ENCODE data around the gene MRPL28.

The MRPL28 gene

DNA sequence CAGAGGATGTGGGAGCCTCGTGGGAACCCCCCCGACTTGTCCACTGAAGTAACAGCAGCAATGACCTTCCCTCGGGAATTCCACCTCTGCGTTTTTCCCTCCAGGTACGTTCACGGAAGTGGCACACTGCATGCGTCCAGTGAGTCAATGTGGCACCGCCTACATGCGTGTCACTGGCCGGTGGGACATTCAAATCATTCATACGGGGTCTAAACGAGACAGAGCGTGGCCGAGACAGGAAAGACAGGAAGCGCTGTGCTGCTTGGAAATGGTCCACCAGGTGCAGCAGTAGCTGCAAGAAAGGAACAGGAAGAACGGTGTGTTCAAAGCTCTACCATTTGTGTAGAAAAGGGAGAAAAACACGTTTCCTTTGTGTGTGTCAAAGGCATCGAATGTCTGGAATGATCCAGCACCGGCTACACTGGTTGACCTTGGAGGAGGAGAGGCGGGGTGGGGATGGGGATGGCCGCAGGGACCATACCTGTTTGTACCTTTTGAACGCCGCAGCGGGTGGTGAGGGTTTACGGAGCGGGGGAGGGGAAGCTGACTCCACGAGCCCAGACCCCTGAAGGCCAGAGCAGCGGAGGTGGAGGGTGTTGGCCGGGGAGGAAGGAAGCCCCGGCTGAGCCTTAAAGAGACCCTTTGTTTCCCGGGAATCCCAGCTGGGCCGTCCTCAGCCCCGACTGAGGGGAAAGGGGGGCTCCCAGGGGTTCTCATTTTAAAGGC lies 13.2 kb upstream of the MRPL28 start:
- POLR2A ChIA-PET = interaction anchor here (4.0 kb wide), 1 partner anchor 13 kb away, joined by 17 read pairs; the partner anchor contains the start of gene MRPL28
- TF ChIP-seq BHLHE40 (IDR thresholded peaks at IDR 0.05; ENCODE audit: borderline replicate concordance) (no peak), ARNT (IDR thresholded peaks at IDR 0.05) (no peak), LEF1 (IDR thresholded peaks at IDR 0.05; ENCODE audit: borderline replicate concordance) (no peak), L3MBTL2 (conservative IDR thresholded peaks at IDR 0.05) (no peak), SUZ12 (IDR thresholded peaks at IDR 0.05) (no peak), ZNF384 (IDR thresholded peaks at IDR 0.05) (no peak), ELF4 (IDR thresholded peaks at IDR 0.05) (no peak)
- TF ChIP-seq, protein P1, sequence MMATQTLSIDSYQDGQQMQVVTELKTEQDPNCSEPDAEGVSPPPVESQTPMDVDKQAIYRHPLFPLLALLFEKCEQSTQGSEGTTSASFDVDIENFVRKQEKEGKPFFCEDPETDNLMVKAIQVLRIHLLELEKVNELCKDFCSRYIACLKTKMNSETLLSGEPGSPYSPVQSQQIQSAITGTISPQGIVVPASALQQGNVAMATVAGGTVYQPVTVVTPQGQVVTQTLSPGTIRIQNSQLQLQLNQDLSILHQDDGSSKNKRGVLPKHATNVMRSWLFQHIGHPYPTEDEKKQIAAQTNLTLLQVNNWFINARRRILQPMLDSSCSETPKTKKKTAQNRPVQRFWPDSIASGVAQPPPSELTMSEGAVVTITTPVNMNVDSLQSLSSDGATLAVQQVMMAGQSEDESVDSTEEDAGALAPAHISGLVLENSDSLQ (IDR thresholded peaks at IDR 0.05) = no peak

DNA sequence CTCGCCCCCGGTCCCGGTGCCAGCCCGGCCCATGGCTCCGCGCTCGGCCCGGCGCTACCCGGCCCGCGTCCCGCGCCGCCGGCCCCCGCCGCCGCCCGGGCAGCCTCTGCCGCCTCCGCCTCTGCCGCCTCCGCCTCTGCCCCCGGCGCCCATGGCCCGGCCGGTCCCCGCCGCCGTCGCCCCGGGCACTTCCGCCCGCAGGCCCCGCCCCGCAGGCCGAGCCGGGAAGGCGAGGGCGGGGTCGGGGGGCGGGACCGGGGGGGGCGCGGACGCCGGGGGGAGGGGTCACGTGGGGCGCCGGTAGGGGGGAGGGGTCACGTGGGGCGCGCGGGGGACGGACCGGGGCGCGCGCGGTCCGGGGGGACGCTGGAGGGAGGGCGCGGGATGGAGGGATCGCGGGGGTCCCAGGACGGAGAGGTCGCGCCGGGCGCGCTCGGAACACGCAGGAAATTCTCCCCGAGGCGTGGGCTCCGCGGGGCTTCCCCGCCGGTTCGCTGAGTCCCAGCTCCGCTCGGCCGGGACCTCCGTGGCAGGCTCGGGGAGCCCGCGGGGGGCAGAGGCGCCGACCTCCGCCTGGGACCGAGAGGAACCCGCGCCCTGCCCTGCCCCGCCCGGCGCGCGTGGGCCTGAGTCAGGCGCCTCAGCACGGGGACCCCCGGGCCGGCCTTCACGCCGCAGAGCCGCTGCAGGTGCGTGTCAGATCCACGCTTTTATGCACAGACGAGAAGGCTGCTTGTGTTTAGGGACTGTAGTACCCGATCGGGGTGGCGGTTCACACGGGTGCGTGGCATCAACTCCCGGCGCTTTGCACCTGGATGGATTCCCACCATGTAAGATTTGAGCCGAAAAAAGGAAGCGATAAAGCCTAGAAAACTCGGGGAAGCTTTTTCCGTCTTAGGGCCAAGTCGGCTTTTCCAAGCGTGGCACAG lies 11.7 kb upstream of the MRPL28 start, which contains the start of gene PGAP6:
Gene PGAP6, minus strand, starts transcription at position 190 of the 929 bp plus-strand sequence. Its CDS starts 157 bp downstream, at position 33.
- CTCF ChIA-PET = no interaction called here
- peak; percentile 86 for DNase-seq (ENCODE audit: extremely low spot score)
- TF ChIP-seq FOXK2 (IDR thresholded peaks at IDR 0.05) (no peak), NFRKB (IDR thresholded peaks at IDR 0.05) (no peak), L3MBTL2 (conservative IDR thresholded peaks at IDR 0.05) (no peak), TARDBP (IDR thresholded peaks at IDR 0.05) (peak; percentile 56; the same call in 1 of the 2 replicates), BHLHE40 (IDR thresholded peaks at IDR 0.05; ENCODE audit: borderline replicate concordance) (no peak), ZNF384 (IDR thresholded peaks at IDR 0.05) (no peak), FOXM1 (IDR thresholded peaks at IDR 0.05; ENCODE audit: borderline replicate concordance) (0 out of 2 replicates have a peak, but pooled peaks have one; percentile 14), HDGF (IDR thresholded peaks at IDR 0.05; ENCODE audit: borderline replicate concordance) (no peak), CTBP1 (IDR thresholded peaks at IDR 0.05; ENCODE audit: borderline replicate concordance) (no peak), SUZ12 (IDR thresholded peaks at IDR 0.05) (no peak), SP1 (IDR thresholded peaks at IDR 0.05) (no peak)
- TF ChIP-seq, protein P1 (IDR thresholded peaks at IDR 0.05) = no peak
- POLR2A ChIA-PET = interaction anchor here (0.9 to 4.0 kb wide), 3 partner anchors 11 to 18 kb away, joined by 4 to 17 read pairs (median 6); partner anchors contain the start of gene MRPL28

More for the DNA sequence above, 13.2 kb upstream of the MRPL28 start:
- DNase-seq (ENCODE audit: extremely low spot score) = no peak
- CTCF ChIA-PET = no interaction called here

DNA sequence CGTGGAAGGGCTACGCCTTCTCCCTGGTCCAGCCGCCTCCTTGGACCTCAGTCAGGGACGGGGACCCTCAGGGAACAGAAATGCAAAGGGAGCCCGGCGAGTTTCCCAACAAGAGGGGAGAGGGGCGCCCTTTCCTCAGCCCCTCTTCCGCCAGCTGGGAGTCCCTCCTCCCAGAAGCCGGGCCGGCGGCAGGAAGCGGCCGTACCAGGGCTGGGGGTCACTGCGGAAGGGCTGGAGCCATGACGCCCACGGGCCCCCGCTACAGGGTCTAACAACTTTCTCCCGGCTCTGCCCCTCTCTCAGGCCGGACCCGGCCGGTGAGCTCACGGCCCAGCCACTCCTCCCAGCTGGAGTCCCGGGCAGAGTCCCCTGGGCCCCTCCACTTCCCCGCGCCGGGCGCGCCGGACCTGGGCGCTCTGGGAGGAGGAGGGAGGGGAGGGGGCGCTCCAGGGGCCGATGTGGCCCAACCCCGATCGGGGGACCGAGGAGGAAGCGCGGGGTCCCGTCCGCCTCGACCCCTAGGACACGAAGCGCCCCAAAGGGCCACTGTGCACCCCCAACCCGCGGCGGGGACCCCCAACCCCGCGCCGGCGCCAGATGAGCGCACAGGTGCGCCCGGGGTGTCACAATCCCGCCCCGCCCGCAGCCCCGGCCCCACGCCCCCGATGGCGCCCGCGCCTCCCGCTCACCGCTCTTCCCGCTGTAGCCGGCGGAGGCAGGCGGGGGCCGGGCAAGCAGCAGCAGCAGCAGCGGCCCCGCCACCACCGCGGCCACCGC lies 10.9 kb upstream of the MRPL28 start:
- ChIA-PET CTCF (interaction anchor here (0.6 to 1.0 kb wide), 2 partner anchors 10 to 112 kb away, joined by 3 to 6 read pairs; partner anchors contain the start of gene MRPL28), POLR2A (interaction anchor here (1.8 to 4.0 kb wide), 2 partner anchors 10 to 19 kb away, joined by 4 to 17 read pairs; partner anchors contain the start of gene MRPL28)
- TF ChIP-seq TARDBP (IDR thresholded peaks at IDR 0.05) = no peak
- TF ChIP-seq FOXK2 (IDR thresholded peaks at IDR 0.05) = no peak
- TF ChIP-seq, protein P1 (IDR thresholded peaks at IDR 0.05) = no peak
- no peak for TF ChIP-seq LEF1 (IDR thresholded peaks at IDR 0.05; ENCODE audit: borderline replicate concordance)
- no peak for TF ChIP-seq SUZ12 (IDR thresholded peaks at IDR 0.05)
- TF ChIP-seq FOXM1 (IDR thresholded peaks at IDR 0.05; ENCODE audit: borderline replicate concordance) = no peak
- peak; percentile 29 for DNase-seq (ENCODE audit: extremely low spot score)

DNA sequence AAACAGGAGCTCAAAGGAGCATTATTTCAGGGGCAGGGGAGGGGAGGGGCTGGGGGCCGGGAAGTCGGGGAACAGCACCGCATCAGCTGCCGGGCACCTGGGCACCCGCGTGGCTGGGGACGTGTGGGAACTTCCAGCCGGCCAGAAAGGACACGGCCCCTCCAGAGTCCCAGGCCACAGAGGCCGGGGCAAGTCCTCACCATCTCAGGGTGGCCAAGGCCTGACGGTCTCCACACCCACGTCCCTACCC lies 10.3 kb upstream of the MRPL28 start:
- TF ChIP-seq BHLHE40 (IDR thresholded peaks at IDR 0.05; ENCODE audit: borderline replicate concordance) (no peak), SP1 (IDR thresholded peaks at IDR 0.05) (no peak), TARDBP (IDR thresholded peaks at IDR 0.05) (no peak), FOXA1 (IDR thresholded peaks at IDR 0.05) (no peak), ELF4 (IDR thresholded peaks at IDR 0.05) (no peak), SUZ12 (IDR thresholded peaks at IDR 0.05) (no peak), NFRKB (IDR thresholded peaks at IDR 0.05) (no peak), LEF1 (IDR thresholded peaks at IDR 0.05; ENCODE audit: borderline replicate concordance) (no peak), FOXK2 (IDR thresholded peaks at IDR 0.05) (no peak), ARNT (IDR thresholded peaks at IDR 0.05) (no peak)
- ChIA-PET CTCF (interaction anchor here (0.6 to 1.0 kb wide), 2 partner anchors 10 to 113 kb away, joined by 3 to 6 read pairs; partner anchors contain the start of gene MRPL28), POLR2A (interaction anchor here (4.0 kb wide), 1 partner anchor 10 kb away, joined by 17 read pairs; the partner anchor contains the start of gene MRPL28)
- no peak for DNase-seq (ENCODE audit: extremely low spot score)
